Measurements from ENCODE around the gene SSNA1.
A peak's percentile ranks its signal among the peaks of the same experiment; 100 is the strongest.

SSNA1 gene

GRCh38 chr9:137192859-137193258 is 4.4 kb downstream of the SSNA1 start:
- H3K36me3 ChIP-seq (ENCODE audit: control insufficient read depth in 2 of 2, insufficient read depth in 1 of 2, low read length in 2 of 2) = peaks cover 0 to 30% of the 10 kb centered on the region in 2 experiments; a peak in 1 of 3 replicates
- H3K4me3 ChIP-seq (ENCODE audit: low read depth, low read length) = no peak overlapping the region
- CTCF ChIA-PET = interaction anchor here (1.0 to 2.3 kb wide), 3 partner anchors 16 to 44 kb away, joined by 4 to 9 read pairs (median 6); partner anchors contain the start of gene RNF224
- H3K27ac ChIP-seq (ENCODE audit: extremely low read depth, low read depth, low read length) = no peak overlapping the region
- POLR2A ChIA-PET = interaction anchor here (0.9 to 7.1 kb wide), 11 partner anchors 12 to 158 kb away, joined by 3 to 178 read pairs (median 4); partner anchors contain the start of genes LRRC26, MAN1B1, NDOR1 and TMEM203
- TF ChIP-seq GLIS2 (tag by site-specific recombination; IDR thresholded peaks at IDR 0.05) = peak; percentile 34
- no peak for TF ChIP-seq KLF17 (tag by site-specific recombination; IDR thresholded peaks at IDR 0.05)
- peak; percentile 77 for TF ChIP-seq ZIC2 (tag by site-specific recombination; IDR thresholded peaks at IDR 0.05)
- TF ChIP-seq GLIS1 (tag by site-specific recombination; IDR thresholded peaks at IDR 0.05) = 0 out of 2 replicates have a peak, but pooled peaks have one; percentile 30
- TF ChIP-seq, protein P1, sequence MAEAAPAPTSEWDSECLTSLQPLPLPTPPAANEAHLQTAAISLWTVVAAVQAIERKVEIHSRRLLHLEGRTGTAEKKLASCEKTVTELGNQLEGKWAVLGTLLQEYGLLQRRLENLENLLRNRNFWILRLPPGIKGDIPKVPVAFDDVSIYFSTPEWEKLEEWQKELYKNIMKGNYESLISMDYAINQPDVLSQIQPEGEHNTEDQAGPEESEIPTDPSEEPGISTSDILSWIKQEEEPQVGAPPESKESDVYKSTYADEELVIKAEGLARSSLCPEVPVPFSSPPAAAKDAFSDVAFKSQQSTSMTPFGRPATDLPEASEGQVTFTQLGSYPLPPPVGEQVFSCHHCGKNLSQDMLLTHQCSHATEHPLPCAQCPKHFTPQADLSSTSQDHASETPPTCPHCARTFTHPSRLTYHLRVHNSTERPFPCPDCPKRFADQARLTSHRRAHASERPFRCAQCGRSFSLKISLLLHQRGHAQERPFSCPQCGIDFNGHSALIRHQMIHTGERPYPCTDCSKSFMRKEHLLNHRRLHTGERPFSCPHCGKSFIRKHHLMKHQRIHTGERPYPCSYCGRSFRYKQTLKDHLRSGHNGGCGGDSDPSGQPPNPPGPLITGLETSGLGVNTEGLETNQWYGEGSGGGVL (tag by site-specific recombination; IDR thresholded peaks at IDR 0.05) = peak; percentile 94
- TF ChIP-seq, protein P2, sequence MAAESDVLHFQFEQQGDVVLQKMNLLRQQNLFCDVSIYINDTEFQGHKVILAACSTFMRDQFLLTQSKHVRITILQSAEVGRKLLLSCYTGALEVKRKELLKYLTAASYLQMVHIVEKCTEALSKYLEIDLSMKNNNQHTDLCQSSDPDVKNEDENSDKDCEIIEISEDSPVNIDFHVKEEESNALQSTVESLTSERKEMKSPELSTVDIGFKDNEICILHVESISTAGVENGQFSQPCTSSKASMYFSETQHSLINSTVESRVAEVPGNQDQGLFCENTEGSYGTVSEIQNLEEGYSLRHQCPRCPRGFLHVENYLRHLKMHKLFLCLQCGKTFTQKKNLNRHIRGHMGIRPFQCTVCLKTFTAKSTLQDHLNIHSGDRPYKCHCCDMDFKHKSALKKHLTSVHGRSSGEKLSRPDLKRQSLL (tag by site-specific recombination; IDR thresholded peaks at IDR 0.05) = 0 out of 2 replicates have a peak, but pooled peaks have one; percentile 19
- TF ChIP-seq SETDB1 (IDR thresholded peaks at IDR 0.05; ENCODE audit: insufficient read length, low read length) = no peak
- H3K9me3 ChIP-seq (ENCODE audit: control insufficient read depth, insufficient read depth, low read depth, low read length) = no peaks in the 10 kb centered on the region
- peaks cover 6% of the 10 kb centered on the region; the same call in 1 of the 2 replicates for H3K4me1 ChIP-seq (ENCODE audit: control insufficient read depth, insufficient read depth, low read length)

DNA sequence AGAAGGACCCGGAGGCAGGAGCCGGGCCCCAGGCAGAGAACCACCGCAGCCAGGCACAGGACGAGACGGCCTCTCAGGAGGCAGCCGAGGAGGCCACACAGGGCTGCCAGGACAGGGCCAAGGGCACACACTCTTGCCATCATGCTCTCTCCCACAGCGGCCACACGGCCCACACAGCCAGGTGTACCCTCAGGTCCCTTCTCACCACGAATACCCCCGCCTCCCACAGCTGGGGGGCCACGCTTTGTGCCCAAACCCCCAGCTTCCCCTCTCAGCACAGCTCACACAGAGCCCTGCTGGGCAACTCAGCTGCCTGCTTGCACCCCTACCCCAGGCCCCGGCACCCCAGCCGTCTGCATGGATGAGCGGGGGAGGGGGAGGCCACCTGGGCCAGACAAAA is 5.3 kb downstream of the SSNA1 start:
- ChIA-PET CTCF (interaction anchor here (1.0 to 2.3 kb wide), 3 partner anchors 17 to 42 kb away, joined by 3 to 10 read pairs (median 9); partner anchors contain the start of gene RNF224), POLR2A (interaction anchor here (0.9 to 3.1 kb wide), 6 partner anchors 18 to 107 kb away, joined by 4 to 18 read pairs (median 6); partner anchors contain the start of genes MAN1B1 and TUBB4B)
- no peak overlapping the region for H3K4me3 ChIP-seq (ENCODE audit: low read depth, low read length)
- H3K36me3 ChIP-seq (ENCODE audit: control insufficient read depth in 2 of 2, insufficient read depth in 1 of 2, low read length in 2 of 2) = peaks cover 0 to 30% of the 10 kb centered on the region in 2 experiments; a peak in 1 of 3 replicates
- TF ChIP-seq ZIC2 (tag by site-specific recombination; IDR thresholded peaks at IDR 0.05) = peak; percentile 26; the same call in 1 of the 2 replicates
- no peak for TF ChIP-seq ZNF148 (tag by site-specific recombination; IDR thresholded peaks at IDR 0.05; ENCODE audit: borderline replicate concordance)
- TF ChIP-seq, protein P2 (tag by site-specific recombination; IDR thresholded peaks at IDR 0.05) = 0 out of 2 replicates have a peak, but pooled peaks have one; percentile 40
- peak; percentile 68 for TF ChIP-seq ZNF335 (tag by site-specific recombination; conservative IDR thresholded peaks at IDR 0.05)
- 0 out of 2 replicates have a peak, but pooled peaks have one; percentile 46 for TF ChIP-seq GLIS2 (tag by site-specific recombination; IDR thresholded peaks at IDR 0.05)
- peaks cover 8% of the 10 kb centered on the region; the same call in 1 of the 2 replicates for H3K4me1 ChIP-seq (ENCODE audit: control insufficient read depth, insufficient read depth, low read length)
- no peaks in the 10 kb centered on the region for H3K9me3 ChIP-seq (ENCODE audit: control insufficient read depth, insufficient read depth, low read depth, low read length)
- no peak overlapping the region for H3K27ac ChIP-seq (ENCODE audit: extremely low read depth, low read depth, low read length)

GRCh38 chr9:137194388-137194787 is 5.9 kb downstream of the SSNA1 start:
- H3K4me1 ChIP-seq (ENCODE audit: control insufficient read depth, insufficient read depth, low read length) = peaks cover 8% of the 10 kb centered on the region; the same call in 1 of the 2 replicates
- TF ChIP-seq, protein P3, sequence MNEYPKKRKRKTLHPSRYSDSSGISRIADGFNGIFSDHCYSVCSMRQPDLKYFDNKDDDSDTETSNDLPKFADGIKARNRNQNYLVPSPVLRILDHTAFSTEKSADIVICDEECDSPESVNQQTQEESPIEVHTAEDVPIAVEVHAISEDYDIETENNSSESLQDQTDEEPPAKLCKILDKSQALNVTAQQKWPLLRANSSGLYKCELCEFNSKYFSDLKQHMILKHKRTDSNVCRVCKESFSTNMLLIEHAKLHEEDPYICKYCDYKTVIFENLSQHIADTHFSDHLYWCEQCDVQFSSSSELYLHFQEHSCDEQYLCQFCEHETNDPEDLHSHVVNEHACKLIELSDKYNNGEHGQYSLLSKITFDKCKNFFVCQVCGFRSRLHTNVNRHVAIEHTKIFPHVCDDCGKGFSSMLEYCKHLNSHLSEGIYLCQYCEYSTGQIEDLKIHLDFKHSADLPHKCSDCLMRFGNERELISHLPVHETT (tag by site-specific recombination; IDR thresholded peaks at IDR 0.05) = no peak
- TF ChIP-seq, protein P4, sequence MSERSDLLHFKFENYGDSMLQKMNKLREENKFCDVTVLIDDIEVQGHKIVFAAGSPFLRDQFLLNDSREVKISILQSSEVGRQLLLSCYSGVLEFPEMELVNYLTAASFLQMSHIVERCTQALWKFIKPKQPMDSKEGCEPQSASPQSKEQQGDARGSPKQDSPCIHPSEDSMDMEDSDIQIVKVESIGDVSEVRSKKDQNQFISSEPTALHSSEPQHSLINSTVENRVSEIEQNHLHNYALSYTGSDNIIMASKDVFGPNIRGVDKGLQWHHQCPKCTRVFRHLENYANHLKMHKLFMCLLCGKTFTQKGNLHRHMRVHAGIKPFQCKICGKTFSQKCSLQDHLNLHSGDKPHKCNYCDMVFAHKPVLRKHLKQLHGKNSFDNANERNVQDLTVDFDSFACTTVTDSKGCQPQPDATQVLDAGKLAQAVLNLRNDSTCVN (tag by site-specific recombination; optimal IDR thresholded peaks at IDR 0.05) = peak; percentile 17
- TF ChIP-seq ZNF654 (tag by site-specific recombination; IDR thresholded peaks at IDR 0.05; ENCODE audit: low read depth) (no peak), BCL11B (tag by site-specific recombination; IDR thresholded peaks at IDR 0.05; ENCODE audit: low read depth) (peak; percentile 2; the same call in 1 of the 2 replicates), ZIC2 (tag by site-specific recombination; IDR thresholded peaks at IDR 0.05) (peak; percentile 43), ZNF600 (tag by site-specific recombination; IDR thresholded peaks at IDR 0.05) (no peak), GLIS1 (tag by site-specific recombination; IDR thresholded peaks at IDR 0.05) (peak; percentile 33), ZNF184 (tag by site-specific recombination; IDR thresholded peaks at IDR 0.05) (no peak)
- H3K36me3 ChIP-seq (ENCODE audit: control insufficient read depth in 2 of 2, insufficient read depth in 1 of 2, low read length in 2 of 2) = peaks cover 0 to 30% of the 10 kb centered on the region in 2 experiments; a peak in 1 of 3 replicates
- ChIA-PET CTCF (interaction anchor here (0.6 to 1.9 kb wide), 7 partner anchors 12 to 42 kb away, joined by 3 to 10 read pairs (median 3); partner anchors contain the start of gene RNF224), POLR2A (interaction anchor here (0.7 to 3.1 kb wide), 7 partner anchors 10 to 65 kb away, joined by 3 to 18 read pairs (median 4); partner anchors contain the start of gene TUBB4B)
- H3K4me3 ChIP-seq (ENCODE audit: low read depth, low read length) = no peak overlapping the region
- no peaks in the 10 kb centered on the region for H3K9me3 ChIP-seq (ENCODE audit: control insufficient read depth, insufficient read depth, low read depth, low read length)
- H3K27ac ChIP-seq (ENCODE audit: extremely low read depth, low read depth, low read length) = no peak overlapping the region

Measured in HEK293 (cell line).